IPS-18c (cell line): Measurements from ENCODE around the gene ASPDH.

ENCODE experiments used
- H3K4me3 ChIP-seq: 2 replicates; pipeline ENCODE4 v1.7.0; 2013; ENCODE audit warnings: low read depth, mild to moderate bottlenecking, low read length, moderate library complexity; ENCODE audit not compliant: insufficient read depth
- H3K9me3 ChIP-seq: one replicate; pipeline ENCODE4 v1.6.1; 2013; ENCODE audit warnings: mild to moderate bottlenecking, low read length, moderate library complexity; ENCODE audit not compliant: control insufficient read depth, insufficient read depth

The ASPDH gene

DNA sequence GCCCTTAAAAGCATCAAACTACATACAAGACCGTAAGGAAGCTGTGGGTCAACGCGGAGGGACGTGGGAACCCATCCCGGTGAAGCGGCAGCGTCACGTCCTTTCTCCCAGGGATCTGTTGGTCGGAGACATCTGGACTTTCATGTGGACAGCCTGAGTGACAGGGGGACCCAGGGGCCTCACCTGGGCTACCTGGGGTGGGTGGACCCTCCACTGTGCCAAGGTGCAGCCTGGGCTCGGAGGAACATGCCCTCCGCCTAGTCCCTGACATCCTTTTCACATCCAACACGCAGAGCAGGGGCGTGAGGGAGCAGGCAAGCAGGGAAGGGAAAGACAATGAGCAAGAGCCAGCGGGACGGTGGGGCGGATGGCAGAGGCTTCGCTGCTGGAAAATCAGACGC, 23.3 kb downstream of the ASPDH start:
- peaks cover 22% of the 10 kb centered on the region for H3K9me3 ChIP-seq
- H3K4me3 ChIP-seq: no peak overlapping the region; the same call in 1 of the 2 replicates

DNA sequence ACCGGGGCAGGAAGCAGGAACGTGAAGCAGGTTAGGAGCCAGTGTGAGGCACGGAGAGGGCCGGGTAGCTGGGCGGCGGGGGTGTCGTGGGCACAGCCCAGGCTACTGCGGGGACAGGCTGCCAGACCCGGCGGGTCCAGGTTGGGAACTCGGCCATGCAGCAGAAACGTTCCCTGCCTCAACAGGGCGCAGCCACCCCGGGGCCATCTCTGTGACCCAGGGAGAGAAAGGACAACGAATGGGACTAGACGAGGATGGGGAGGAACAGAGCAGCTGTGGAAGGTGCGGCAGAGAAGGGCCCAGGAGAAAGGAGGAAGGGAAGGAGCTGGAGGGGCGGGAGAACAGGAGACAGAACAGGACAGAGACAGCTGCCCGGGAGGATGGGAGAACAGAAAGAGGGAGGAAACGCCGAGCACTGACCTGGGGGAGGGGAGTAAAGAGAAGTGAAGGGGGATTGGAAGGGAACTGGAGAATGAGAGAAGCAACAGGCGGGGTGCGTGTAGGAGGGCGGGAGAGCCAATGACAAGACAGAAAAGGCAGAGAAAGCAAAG, 24.2 kb downstream of the ASPDH start:
- Histone ChIP-seq H3K9me3 (peaks cover 25% of the 10 kb centered on the region), H3K4me3 (peak overlapping the region; percentile 11)

DNA sequence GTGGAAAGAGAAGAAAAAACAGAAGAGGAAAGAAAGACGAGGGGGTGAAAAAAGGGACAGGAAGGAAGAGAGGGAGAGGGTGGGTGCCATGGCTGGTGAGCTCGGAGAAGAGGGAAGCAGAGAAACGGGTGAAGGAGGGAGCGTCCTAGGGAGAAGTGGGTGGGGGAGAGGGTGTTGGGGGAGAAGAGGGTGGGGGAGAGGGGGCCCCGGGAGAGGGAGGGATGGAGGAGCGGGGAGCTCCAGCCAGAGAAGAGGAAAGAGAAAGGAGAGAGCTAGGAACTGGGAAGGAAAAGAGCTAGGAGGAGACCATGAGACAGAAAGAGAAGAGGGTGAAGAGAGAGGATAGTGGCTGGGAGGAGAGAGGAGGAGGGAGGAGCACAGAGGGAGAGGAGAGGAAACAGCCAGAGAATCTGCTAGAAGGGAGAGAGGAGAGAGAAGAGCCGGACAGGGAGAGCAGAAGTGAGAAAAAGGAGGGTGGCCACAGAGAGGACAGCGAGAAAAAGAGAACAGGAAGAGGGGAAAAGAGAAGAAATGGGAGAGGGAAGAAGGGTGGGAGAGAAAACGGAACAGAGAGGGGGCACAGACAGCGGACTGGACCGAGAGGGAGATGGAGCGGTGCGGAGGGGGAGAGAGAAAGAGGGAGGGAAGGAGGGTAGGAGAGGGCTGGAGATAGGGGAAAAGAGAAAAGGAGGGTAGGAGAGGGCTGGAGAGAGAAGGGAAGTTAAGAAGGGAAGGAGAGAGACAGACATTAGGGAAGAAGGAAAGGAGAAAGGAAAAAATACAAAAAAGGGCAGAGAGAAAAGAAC, 25.1 kb downstream of the ASPDH start:
- H3K4me3 ChIP-seq: no peak overlapping the region; the same call in 1 of the 2 replicates
- H3K9me3 ChIP-seq: peaks cover 25% of the 10 kb centered on the region

DNA sequence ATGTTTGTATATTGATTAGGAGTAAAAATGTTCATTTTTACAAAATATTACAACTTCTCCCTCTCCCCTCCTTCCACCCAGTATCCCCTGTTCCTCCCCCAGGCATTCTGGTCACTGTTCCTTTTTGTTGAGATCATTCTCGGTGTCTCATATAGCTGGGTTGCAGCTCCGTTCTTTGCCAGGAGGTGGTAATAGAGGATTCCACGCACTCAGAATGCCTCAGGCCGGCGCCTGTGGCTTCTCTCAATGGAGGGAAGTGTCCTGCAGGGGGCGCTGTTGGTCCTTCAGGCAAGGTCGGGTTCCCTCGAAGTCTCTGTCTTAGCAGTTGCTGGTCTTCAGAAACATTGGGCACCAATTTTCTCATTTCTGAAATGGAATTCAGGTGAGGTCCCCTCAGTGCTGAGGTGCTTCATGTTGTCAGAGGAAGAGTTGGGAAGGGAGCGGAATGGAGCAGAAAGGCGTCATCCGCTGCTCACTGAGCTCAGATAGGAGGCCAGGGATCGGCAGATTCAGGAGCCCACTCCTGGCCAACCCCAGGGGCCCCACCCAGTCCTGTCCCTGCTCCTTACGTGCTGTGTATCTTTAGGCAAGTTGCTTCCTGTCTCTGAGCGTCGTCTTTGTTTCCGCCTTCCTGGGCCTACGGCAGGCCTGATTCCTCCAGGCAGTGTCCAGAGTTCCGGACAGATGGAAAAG, 26.7 kb downstream of the ASPDH start:
- peaks cover 25% of the 10 kb centered on the region for H3K9me3 ChIP-seq

DNA sequence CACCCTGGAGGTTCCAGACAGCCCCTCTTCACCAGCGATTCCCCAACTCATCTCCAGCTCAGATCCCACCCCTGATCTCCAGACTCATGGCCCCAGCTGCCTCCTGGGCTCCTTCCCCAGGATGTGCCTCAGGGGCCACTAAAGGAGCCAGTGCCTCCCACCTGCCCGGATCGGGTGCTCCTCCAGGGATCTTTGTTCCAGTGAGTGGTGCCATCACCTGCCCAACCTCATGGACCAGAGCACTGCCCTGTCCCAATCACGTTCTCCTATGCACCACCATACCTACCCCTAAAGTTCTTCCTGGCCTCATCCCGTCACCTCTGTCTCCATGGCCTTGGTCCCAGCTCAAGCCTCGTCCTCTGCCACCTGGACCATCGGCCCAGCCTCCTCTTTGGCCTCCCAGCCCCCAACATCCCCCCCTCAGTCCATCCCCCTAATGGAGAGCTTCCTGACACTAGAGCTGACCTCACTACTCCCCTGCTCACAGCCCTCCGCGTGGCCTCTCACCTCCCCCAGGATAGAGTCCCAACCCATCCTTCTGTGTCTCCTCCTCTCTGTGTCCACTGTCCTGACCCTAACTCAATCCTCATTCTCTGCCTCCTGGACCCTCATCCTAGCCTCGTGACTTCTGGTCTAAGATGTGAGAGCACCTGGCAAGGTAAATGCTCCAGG, 28.3 kb downstream of the ASPDH start:
- no peak overlapping the region for H3K4me3 ChIP-seq
- peaks cover 25% of the 10 kb centered on the region for H3K9me3 ChIP-seq

More for the DNA sequence above, 26.7 kb downstream of the ASPDH start:
- H3K4me3 ChIP-seq: no peak overlapping the region

DNA sequence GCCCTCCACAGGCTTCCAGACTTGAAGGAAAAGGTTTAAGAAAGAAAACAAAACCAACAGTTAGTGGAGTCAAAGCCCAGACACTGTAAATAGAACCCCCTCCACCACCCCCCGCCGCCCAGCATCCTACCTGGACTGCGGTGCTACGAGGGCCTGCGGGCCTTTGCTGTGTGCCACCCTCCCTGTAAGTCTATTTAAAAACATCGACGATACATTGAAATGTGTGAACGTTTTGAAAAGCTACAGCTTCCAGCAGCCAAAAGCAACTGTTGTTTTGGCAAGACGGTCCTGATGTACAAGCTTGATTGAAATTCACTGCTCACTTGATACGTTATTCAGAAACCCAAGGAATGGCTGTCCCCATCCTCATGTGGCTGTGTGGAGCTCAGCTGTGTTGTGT, 30.8 kb downstream of the ASPDH start:
- peaks cover 20% of the 10 kb centered on the region for H3K9me3 ChIP-seq
- H3K4me3 ChIP-seq: no peak overlapping the region

DNA sequence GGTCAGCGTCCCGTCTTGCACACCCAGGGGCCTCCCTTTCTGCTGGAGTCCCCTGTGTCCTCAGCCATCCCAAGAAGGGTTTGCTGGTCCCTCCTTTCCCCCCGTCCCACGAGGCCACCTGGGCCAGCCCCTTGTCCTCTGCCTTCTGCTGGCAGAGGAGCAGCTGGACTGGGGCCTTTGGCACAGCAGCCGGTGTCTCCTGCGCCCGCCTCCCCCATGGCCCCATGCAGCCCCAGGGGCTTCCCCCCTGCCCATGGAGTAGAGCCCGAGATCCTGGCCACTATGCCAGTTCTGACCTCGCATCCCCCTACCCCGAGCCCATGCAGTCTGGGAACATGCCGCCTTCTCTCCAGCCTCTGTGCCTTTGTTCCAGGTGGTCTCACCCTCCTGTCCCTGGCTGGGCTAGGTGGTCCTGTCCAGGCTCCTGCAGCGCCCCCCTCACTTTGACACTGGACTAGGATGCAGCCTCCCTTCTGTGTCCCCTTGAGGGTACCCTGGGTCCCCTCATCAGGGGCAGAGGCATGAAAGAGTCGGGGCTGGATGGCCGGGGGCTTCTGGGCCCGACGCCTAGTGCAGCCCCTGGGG, 31.4 kb downstream of the ASPDH start:
- Histone ChIP-seq H3K4me3 (no peak overlapping the region), H3K9me3 (peaks cover 20% of the 10 kb centered on the region)

DNA sequence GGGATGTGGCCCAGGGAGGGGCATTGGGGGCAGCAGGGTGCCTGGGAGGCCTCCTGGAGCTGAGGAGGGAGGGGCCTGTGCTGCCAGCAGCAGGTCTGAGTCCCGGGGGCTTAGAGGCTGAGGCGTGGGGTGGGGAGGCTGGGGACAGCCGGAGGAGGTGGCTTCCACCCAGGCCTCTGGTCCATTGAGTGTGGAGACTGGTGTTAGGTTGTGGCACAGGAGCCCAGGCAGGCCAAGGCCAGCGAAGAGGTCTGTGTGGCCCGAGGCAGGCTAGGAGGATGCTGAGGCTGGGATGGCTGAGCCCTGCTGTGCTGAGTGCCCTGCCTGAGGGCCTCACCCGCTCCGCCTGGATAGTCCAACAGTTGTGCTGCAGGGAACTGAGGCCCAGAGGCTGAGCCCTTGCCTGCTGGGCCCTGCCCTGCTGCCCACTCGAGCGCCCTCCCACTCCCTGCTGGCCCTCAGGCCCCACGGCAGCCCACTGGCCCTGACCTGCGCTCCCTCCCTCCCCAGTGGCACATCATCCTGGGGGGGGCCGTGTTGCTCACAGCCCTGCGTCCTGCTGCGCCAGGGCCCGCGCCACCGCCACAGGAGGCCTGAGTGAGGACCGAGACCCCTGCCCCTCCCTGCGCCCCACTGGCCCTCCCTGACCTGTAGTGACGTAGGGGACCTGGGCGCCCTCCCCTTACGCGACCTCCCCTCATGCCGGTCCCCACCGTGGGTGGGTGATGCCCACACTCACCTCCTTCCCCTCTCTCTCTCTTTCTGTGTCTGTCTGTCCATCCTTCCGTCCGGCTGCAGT, 32.2 kb downstream of the ASPDH start:
- Histone ChIP-seq H3K4me3 (no peak overlapping the region), H3K9me3 (peaks cover 15% of the 10 kb centered on the region)

DNA sequence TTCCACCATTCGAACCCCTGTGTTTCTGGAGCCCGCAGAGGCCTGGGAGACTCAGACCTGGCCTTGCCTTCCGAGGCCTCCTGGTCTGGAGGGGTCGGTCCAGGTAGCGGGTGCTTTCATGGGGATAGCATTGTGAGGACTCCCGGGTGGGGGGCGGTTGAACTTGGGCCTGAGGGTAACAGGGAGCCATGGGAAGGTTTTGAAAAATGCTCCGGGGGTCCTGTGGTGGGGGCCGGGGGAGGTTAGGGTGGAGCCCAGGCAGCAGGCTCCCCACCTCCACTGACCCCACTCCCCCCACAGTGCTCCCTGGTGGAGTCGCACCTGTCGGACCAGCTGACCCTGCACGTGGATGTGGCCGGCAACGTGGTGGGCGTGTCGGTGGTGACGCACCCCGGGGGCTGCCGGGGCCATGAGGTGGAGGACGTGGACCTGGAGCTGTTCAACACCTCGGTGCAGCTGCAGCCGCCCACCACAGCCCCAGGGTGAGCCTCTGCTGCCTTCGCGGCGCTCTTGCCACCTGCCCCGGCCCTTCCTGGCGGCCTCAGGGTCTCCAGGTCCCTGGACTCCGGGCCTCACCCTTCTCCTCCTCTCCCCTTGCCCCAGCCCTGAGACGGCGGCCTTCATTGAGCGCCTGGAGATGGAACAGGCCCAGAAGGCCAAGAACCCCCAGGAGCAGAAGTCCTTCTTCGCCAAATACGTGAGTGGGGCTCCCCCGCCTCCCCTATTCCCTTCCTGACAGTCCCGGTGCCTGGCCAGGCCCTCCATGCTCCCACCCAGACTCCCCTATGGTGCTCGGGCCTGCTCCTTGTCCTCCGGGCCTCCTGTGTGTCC, 33.2 kb downstream of the ASPDH start:
- Histone ChIP-seq H3K9me3 (peaks cover 4% of the 10 kb centered on the region), H3K4me3 (no peak overlapping the region)

DNA sequence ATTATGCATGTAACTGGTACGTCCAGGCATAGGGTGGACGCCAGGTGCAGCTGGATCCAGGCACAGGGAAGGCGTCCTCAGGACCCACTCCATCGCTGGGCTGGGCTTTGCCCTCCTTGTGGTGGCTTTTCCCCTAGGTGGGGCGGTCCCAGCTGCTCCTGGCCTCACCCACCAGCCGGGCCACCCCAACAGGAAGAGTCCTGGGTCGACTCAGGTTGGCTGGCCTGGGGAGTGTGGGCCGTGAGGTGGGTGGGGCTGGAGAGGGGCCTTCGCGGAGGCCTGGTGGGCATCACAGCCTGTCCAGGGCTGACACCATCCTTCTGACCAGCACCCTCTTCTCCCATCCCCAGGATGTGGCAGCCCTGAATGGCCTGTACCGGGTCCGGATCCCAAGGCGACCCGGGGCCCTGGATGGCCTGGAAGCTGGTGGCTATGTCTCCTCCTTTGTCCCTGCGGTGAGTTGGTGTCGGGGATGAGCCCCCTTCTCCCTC, 33.9 kb downstream of the ASPDH start:
- Histone ChIP-seq H3K4me3 (no peak overlapping the region), H3K9me3 (no peaks in the 10 kb centered on the region)

DNA sequence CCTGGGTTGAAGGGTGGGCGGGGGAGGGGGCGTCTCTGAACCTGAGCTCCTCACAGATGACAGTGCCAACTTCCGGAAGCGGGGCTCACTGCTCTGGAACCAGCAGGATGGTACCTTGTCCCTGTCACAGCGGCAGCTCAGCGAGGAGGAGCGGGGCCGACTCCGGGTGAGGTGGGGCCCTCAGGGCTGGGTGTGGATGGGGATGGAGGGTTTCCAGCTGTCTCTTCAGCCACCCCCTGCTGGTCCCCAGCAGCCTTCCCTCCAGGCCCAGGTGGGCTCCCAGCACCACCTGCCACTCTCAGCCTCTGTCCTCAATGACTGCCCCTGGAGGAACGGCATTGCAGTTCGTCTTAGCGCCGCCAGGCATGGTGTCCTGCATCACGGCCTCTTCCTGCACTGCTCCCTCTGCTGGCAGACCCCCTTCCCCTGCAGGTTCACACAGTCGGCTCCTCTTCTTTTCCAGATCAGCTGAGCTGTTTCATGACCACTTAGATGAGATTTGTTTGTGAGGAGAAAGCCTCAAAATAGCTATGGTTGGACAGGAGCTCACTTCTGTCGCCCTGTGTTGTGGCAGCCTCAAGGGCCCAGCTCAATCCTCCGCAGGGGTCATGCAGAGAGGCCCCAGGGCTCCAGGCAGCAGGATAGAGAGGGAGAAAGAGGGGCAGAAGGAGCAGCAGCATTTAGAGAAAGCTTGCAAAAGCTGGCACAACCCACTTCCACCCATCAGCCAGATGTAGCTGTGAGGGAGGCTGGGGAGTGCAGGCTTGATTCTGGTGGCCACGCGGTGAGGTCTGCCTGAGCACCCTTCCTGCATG, 34.6 kb downstream of the ASPDH start:
- no peak overlapping the region for H3K4me3 ChIP-seq
- no peaks in the 10 kb centered on the region for H3K9me3 ChIP-seq

DNA sequence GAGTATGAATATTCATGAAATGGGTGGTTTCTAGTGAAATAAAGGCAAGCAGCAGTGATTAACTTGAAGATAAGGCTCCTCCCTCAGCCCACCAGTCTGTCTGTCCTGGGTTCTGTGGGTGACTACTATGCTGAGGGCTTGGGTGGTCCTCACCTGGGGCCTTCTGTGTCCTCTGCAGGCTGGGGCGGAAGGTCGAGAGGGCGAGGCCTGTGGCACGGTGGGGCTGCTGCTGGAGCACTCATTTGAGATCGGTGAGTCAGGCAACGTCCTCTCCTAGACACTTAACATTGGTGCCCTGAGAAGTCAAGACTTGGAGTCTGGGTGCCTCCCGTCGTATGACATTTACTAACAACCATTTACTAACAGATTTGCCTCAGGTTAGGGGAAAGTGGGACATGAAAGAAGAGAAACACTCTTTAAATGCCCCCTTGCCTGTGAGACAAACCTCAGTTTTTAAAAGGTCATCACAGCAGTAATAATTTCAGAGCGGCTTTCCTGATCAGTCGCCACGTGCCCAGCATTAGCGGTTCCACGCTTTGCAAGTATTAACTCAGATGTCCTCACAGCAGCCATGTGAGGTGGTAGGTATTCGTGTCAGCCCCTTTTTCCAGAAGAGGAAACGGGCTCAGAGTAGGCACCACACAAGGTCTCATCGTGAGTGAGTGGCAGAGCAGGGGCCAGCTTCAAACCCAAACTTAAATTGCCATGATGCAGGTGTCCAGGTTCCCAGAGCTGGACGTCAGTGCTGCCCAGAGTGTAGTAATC, 35.8 kb downstream of the ASPDH start:
- H3K9me3 ChIP-seq: no peaks in the 10 kb centered on the region
- peak overlapping the region; percentile 20; the same call in 1 of the 2 replicates for H3K4me3 ChIP-seq

DNA sequence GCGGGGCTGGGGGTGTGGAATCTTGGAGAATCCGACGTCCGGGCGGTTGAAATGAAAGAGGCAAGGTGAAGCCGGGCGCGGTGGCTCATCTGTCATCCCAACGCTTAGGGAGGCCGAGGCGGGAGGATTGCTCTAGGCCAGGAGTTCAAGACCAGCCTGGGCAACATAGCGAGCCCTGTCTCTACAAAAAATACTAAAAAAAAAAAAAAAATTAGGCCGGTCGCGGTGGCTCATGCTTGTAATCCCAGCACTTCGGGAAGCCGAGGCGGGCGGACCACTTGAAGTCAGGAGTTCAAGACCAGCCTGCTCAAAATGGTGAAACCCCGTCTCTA, 36.8 kb downstream of the ASPDH start:
- Histone ChIP-seq H3K9me3 (no peaks in the 10 kb centered on the region), H3K4me3 (peak overlapping the region; percentile 85)

DNA sequence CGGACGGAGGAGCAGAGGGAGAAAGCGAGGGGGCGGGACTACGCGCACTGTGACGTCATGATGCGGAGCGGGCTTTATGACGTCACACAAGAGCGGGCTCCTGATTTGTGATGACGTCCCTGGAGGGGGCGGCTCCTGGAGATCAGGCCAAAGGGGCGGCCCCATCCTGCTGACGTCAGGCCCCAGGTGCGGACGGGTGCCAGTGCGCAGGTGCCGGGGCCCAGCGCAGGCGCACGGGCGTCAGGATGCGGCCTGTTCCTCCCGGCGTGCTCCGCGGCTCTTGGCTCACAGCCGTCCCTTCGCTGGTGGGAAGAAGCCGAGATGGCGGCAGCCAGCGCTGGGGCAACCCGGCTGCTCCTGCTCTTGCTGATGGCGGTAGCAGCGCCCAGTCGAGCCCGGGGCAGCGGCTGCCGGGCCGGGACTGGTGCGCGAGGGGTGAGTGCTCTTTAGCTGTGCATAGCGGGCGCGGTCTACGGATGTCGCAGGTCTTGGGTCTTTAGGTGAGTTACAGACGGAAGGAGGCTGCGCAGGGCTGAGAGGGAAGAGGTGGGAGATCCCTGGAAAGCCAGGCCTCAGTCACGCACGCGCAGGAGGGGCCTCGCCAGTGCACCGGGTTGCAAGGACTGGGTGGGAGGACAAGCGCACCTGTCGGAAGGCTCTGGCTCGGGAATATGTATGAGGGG, 37.3 kb downstream of the ASPDH start, which contains the start of the genes EMC10 and GARIN5A:
Gene EMC10, plus strand, starts transcription at position 284 of the 683 bp plus-strand sequence. Its CDS starts 38 bp downstream, at position 322.
Gene GARIN5A, minus strand, starts transcription at position 625 of the 683 bp plus-strand sequence. Its CDS starts 460 bp downstream, at position 165.
- H3K9me3 ChIP-seq: no peaks in the 10 kb centered on the region
- H3K4me3 ChIP-seq: peak within 1 kb of the TSS; percentile 85
